CD4-positive, alpha-beta T cell (primary cell): ENCODE data around the gene SYTL1. TPM values are rescaled to one million over a fixed set of nuclear protein-coding genes. Genes with fewer than 3 reads are reported as not detected.

ENCODE experiments used
- ATAC-seq: fragments of 200-7000 bp; cut with Tn5 transposase; one replicate; pipeline ENCODE4 v1.10.0; 2022; ENCODE audit warnings: mild to moderate bottlenecking; ENCODE audit not compliant: poor library complexity
- CTCF ChIA-PET: fragments of 350-600 bp; sonication (Branson Sonifier 250); formaldehyde crosslinking; loops from one replicate; lab custom pipeline; 2021; ENCODE audit warnings: antibody characterized with exemption, inconsistent platforms; lab: Charles Lee
- POLR2A ChIA-PET: fragments of 350-600 bp; sonication (Branson Sonifier 250); formaldehyde crosslinking; loops from one replicate; lab custom pipeline; 2021; ENCODE audit warnings: antibody characterized with exemption, inconsistent platforms; lab: Charles Lee
- DNase-seq, 14 experiments: peaks; one replicate each; pipeline ENCODE4 v3.0.0-alpha.2; 2013 to 2020; ENCODE audit warnings: mixed read lengths in 2 of 14
- H3K27ac ChIP-seq, 2 donors: one replicate each; pipeline versions ENCODE4 v1.5.1 to v1.7.0; 2013; ENCODE audit warnings: low read length in 2 of 2, low read depth in 1 of 2, mild to moderate bottlenecking in 1 of 2
- H3K27me3 ChIP-seq, 2 experiments: 1 replicate in 1 of 2; 2 replicates in 1 of 2; pipeline versions ENCODE4 v1.6.1 to v1.7.0; 2013; ENCODE audit warnings: low read length in 2 of 2, control low read depth in 1 of 2, mild to moderate bottlenecking in 1 of 2, moderate library complexity in 1 of 2; ENCODE audit not compliant: insufficient read depth in 2 of 2, control insufficient read depth in 1 of 2
- H3K36me3 ChIP-seq: one replicate; pipeline ENCODE4 v1.6.1; 2013; ENCODE audit warnings: low read length, control low read depth; ENCODE audit not compliant: insufficient read depth
- H3K4me1 ChIP-seq: one replicate; pipeline ENCODE4 v1.6.1; 2013; ENCODE audit warnings: low read length, control low read depth; ENCODE audit not compliant: insufficient read depth
- H3K4me3 ChIP-seq: one replicate; pipeline ENCODE4 v1.5.1; 2013; ENCODE audit warnings: mild to moderate bottlenecking, low read length, moderate library complexity
- H3K9me3 ChIP-seq, 2 experiments: 1 replicate in 1 of 2; 2 replicates in 1 of 2; pipeline versions ENCODE4 v1.6.1 to v1.7.0; 2013; ENCODE audit warnings: low read length in 2 of 2, mild to moderate bottlenecking in 2 of 2, control low read depth in 1 of 2, moderate library complexity in 1 of 2; ENCODE audit not compliant: control insufficient read depth in 1 of 2, insufficient read depth in 1 of 2
- H3K27ac Mint-ChIP-seq: one replicate; pipeline ENCODE4 v1.8.0; 2020; ENCODE audit warnings: mixed read lengths
- H3K27me3 Mint-ChIP-seq: one replicate; pipeline ENCODE4 v1.8.0; 2021; ENCODE audit warnings: mixed read lengths
- H3K36me3 Mint-ChIP-seq: one replicate; pipeline ENCODE4 v1.8.0; 2021; ENCODE audit warnings: low read depth, mixed read lengths
- H3K4me1 Mint-ChIP-seq: one replicate; pipeline ENCODE4 v1.8.0; 2021; ENCODE audit warnings: low read depth, mixed read lengths
- H3K4me3 Mint-ChIP-seq: one replicate; pipeline ENCODE4 v1.8.0; 2020; ENCODE audit warnings: mild to moderate bottlenecking, mixed read lengths
- H3K9me3 Mint-ChIP-seq: one replicate; pipeline ENCODE4 v1.8.0; 2020; ENCODE audit warnings: mixed read lengths
- intact Hi-C, 2 experiments: fragments of 100-400 bp; cut with DNase I in 1 of 2; cut with micrococcal nuclease in 1 of 2; formaldehyde crosslinking; loops; one replicate each; pipeline versions ENCODE4 v1.15.1 to v1.9.0; 2023 to 2025; cut with DNase I, micrococcal nuclease
- total RNA-seq, 174 experiments: library from RNA in 2 of 174; stranded (reverse) in 2 of 174; gene quantifications; one replicate each; pipeline ENCODE4 v1.2.3 and lab custom pipeline; 2021 to 2026
- TF ChIP-seq, protein P1 (sequence below): fragments of 200-600 bp; IDR thresholded peaks from one replicate; pipeline ENCODE4 v1.8.0; 2022; ENCODE audit warnings: antibody characterized with exemption, mild to moderate bottlenecking

SYTL1 gene
- total RNA-seq, 2 experiments from 2014 or later, result 135 to 140 TPM

DNA sequence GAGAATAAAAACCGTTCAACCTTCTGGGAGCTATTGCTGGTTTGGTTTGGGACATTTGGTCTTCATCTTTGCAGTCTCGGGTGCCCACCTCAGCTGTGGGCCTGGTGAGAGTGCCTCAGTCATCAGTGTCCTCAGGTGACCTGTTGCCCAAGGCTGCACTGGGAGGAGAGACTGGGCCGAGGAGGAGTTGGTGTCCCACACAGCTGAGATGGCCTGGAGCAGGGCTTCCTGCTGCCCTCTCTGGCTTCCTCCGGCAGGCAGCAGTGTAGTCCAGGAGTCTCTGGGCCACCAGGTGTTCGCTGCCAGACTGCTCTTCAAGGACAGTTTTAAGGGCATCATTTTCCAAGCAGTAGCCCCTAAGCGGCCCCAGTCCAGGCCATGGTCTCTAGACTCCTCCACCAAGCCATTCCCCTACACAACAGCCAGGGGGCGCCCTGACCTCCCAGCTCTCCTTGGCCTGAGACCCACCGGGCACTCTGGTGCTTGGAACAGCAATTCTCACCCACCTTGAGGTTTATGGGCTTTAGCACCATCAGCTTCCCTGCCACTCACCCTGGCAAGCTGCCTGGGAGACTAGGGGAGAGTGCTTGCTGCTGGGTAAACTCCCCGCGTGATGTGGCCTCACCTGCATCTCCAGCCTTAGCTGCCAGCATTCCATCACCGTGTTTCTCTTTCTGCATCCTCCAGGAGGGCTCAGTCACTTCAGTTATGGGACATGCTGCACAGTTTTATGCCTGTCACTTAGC lies 9.1 kb upstream of the SYTL1 start:
- no peak overlapping the region for H3K27ac Mint-ChIP-seq
- POLR2A ChIA-PET, result interaction anchor here (0.9 to 1.7 kb wide), 6 partner anchors 9 to 29 kb away, joined by 3 to 12 read pairs (median 5); partner anchors contain the start of gene SYTL1
- H3K4me3 ChIP-seq, result no peak overlapping the region
- TF ChIP-seq, protein P1, sequence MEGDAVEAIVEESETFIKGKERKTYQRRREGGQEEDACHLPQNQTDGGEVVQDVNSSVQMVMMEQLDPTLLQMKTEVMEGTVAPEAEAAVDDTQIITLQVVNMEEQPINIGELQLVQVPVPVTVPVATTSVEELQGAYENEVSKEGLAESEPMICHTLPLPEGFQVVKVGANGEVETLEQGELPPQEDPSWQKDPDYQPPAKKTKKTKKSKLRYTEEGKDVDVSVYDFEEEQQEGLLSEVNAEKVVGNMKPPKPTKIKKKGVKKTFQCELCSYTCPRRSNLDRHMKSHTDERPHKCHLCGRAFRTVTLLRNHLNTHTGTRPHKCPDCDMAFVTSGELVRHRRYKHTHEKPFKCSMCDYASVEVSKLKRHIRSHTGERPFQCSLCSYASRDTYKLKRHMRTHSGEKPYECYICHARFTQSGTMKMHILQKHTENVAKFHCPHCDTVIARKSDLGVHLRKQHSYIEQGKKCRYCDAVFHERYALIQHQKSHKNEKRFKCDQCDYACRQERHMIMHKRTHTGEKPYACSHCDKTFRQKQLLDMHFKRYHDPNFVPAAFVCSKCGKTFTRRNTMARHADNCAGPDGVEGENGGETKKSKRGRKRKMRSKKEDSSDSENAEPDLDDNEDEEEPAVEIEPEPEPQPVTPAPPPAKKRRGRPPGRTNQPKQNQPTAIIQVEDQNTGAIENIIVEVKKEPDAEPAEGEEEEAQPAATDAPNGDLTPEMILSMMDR, result peak; percentile 82
- no peak overlapping the region for H3K27ac ChIP-seq
- peaks cover 78% of the 10 kb centered on the region for H3K36me3 ChIP-seq
- DNase-seq (peak; percentile 37 to 81 (median 53)), ATAC-seq (peak; percentile 87)
- H3K4me1 Mint-ChIP-seq, result peaks cover 29% of the 10 kb centered on the region
- H3K4me1 ChIP-seq, result peaks cover 32% of the 10 kb centered on the region
- H3K9me3 Mint-ChIP-seq, result no peaks in the 10 kb centered on the region
- intact Hi-C loops, result loop anchor here (1.0 to 2.0 kb wide), 2 partner anchors 56 to 62 kb away; no protein-coding TSS in a partner anchor
- no peaks in the 10 kb centered on the region for H3K27me3 Mint-ChIP-seq
- peaks cover 76% of the 10 kb centered on the region for H3K36me3 Mint-ChIP-seq
- H3K27me3 ChIP-seq, result no peaks in the 10 kb centered on the region
- CTCF ChIA-PET, result interaction anchor here (0.6 to 2.2 kb wide), 26 partner anchors 8 to 276 kb away, joined by 3 to 23 read pairs (median 4); partner anchors contain the start of genes MAP3K6, SYTL1 and TMEM222
- H3K4me3 Mint-ChIP-seq, result peak overlapping the region; percentile 56
- H3K9me3 ChIP-seq, result no peaks in the 10 kb centered on the region

DNA sequence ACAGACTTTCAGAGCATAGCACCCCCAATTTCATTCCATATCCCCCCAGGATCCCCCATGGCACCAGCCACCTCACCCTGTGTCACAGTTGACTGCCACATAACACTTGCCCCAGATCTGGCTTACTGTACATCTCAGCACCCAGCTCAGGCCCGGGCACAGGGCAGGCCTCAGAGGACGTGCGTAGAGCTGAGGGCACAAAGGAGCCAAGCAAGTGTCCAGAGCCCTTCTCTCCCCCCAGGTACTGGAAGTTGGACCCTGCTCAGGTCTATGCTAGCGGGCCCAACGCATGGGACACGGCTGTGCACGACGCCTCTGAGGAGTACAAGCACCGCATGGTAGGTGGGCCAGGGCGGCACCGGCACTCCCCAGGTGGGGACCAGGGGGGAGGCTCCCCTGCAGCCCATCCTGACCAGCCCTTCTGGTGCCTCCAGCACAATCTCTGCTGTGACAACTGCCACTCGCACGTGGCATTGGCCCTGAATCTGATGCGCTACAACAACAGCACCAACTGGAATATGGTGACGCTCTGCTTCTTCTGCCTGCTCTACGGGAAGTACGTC lies 8.0 kb upstream of the SYTL1 start:
- Histone ChIP-seq H3K4me3 (no peak overlapping the region), H3K36me3 (peaks cover 72% of the 10 kb centered on the region), H3K27ac (no peak overlapping the region), H3K4me1 (peaks cover 22% of the 10 kb centered on the region), H3K27me3 (no peaks in the 10 kb centered on the region), H3K9me3 (no peaks in the 10 kb centered on the region)
- TF ChIP-seq, protein P1, result no peak
- DNase-seq (no peak), ATAC-seq (no peak)
- intact Hi-C loops, result loop anchor here in 1 of 2 experiments (2.0 kb wide), 1 partner anchor 61 kb away; no protein-coding TSS in a partner anchor
- Mint-ChIP-seq H3K27me3 (no peaks in the 10 kb centered on the region), H3K4me3 (no peak overlapping the region), H3K9me3 (no peaks in the 10 kb centered on the region), H3K27ac (no peak overlapping the region), H3K36me3 (peaks cover 65% of the 10 kb centered on the region), H3K4me1 (peaks cover 21% of the 10 kb centered on the region)
- ChIA-PET POLR2A (interaction anchor here (0.8 to 1.7 kb wide), 3 partner anchors 8 to 16 kb away, joined by 3 to 6 read pairs (median 3); partner anchors contain the start of gene SYTL1), CTCF (interaction anchor here (1.8 kb wide), 1 partner anchor 12 kb away, joined by 16 read pairs; the partner anchor contains the start of gene TMEM222)

DNA sequence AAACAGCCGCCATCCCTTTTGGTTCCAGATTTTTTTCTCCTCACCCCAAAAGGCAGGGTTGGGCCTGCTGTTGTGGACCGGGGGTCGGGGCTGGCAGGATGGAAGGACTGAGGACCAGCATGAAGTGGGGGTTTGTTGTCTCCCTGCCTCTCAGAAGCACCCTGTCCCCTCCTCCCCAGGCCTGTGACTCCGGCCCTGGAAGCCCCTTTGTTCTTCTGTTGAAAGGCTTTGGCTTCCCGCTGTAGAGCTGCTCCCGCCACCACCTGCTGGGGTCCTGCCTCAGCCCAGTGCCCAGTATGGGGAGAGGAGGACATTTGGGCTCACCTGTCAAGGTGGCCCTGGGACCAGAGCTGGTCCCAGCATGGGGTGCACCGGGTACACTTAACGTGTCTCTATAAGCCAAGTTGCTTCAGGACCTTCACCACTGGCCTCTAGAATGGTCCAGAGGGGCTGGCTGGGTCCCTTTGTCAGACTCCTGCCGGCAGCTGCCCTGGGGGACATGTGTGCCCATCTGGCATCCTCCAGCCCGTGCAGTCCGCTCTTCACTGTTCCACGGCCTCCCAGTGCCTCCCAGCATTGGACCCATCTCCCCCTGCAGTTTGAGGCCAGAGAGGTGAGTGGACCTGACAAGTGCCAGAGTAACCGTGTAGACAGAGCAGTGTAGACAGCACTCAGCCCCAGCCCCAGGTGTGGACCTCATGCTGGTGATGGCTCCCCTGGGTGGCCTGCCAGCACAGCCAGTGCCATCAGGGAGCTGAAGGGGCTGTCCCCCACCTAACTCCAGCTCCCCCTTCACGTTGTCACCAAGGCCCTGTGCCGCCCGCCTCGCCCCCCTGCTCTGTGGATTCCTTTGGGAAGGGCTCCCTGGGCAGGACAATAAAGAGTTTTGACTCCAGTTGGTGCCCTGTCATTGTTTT lies 6.1 kb upstream of the SYTL1 start:
- intact Hi-C loops, result no loop called here
- H3K27me3 ChIP-seq, result no peaks in the 10 kb centered on the region

More for the DNA sequence above, 6.1 kb upstream of the SYTL1 start:
- Mint-ChIP-seq H3K4me3 (no peak overlapping the region), H3K4me1 (peaks cover 31% of the 10 kb centered on the region), H3K27ac (no peak overlapping the region), H3K36me3 (peaks cover 55% of the 10 kb centered on the region), H3K27me3 (no peaks in the 10 kb centered on the region), H3K9me3 (no peaks in the 10 kb centered on the region)
- ATAC-seq, result no peak
- Histone ChIP-seq H3K36me3 (peaks cover 66% of the 10 kb centered on the region), H3K9me3 (no peaks in the 10 kb centered on the region), H3K27ac (no peak overlapping the region), H3K4me3 (no peak overlapping the region), H3K4me1 (peaks cover 41% of the 10 kb centered on the region)
- TF ChIP-seq, protein P1, result no peak
- no peak for DNase-seq
- POLR2A ChIA-PET, result no interaction called here
- CTCF ChIA-PET, result interaction anchor here (1.6 kb wide), 1 partner anchor 22 kb away, joined by 5 read pairs; no protein-coding TSS in a partner anchor
